ENCODE data around the gene MSANTD7.
A peak's percentile ranks its signal among the peaks of the same experiment; 100 is the strongest.

The MSANTD7 gene

DNA sequence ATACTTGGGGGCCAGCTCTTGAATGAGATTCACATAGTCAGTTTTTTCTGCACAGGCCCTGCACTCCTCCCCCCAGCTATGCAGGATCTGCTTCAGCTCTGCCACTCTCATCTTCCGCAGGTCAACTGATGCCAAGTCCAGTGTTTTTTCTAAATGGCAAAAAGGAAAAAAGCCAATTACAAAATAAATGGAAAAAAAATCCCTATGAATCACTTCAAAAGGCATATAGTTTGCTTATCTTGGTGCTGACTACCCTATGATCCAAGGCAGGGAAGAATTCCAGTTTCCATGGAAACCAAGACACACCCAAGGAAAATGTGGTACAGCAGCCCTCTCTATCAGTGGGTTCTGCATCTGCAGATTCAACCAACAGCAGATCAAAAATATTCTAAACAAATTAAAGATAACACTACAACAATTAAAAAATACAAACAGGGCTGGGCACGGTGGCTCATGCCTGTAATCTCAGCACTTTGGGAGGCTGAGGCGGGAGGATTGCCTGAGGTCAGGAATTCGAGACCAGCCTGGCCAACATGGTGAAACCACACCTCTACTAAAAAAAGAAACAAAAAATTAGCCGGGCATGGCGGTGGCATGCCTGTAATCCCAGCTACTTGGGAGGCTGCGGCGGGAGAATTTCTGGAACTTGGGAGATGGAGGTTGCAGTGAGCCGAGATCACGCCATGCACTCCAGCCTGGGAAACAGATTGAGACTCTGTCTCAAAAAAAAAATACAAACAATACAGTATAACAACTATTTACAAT, 17.9 kb upstream of the MSANTD7 start:
- no peak for TF ChIP-seq POLR2A (IDR thresholded peaks at IDR 0.05; ENCODE audit: low read depth, low read length)
- no peak for TF ChIP-seq POLR2AphosphoS5 (IDR thresholded peaks at IDR 0.05; ENCODE audit: low read depth, low read length)
- TF ChIP-seq TAF1 (IDR thresholded peaks at IDR 0.05; ENCODE audit: borderline replicate concordance, low read depth, low read length): no peak
- DNase-seq (ENCODE audit: insufficient read length) (no peak), FAIRE-seq (no peak)

DNA sequence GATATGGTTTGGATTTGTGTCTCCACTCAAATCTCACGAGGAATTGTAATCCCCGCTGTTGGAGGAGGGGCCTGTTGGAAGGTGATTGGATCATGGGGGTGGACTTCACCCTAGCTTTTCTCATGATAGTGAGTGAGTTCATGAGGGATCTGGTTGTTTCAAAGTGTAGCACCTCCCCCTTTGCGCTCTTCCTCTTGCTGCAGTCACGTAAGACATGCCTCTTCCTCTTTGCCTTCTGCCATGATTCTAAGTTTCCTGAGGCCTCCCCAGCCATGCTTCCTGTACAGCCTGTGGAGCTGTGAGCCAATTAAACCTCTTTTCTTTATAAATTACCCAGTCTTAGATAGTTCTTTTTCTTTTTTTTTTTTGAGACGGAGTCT, 17.3 kb upstream of the MSANTD7 start:
- no peak for TF ChIP-seq POLR2AphosphoS5 (IDR thresholded peaks at IDR 0.05; ENCODE audit: low read depth, low read length)
- TF ChIP-seq TAF1 (IDR thresholded peaks at IDR 0.05; ENCODE audit: borderline replicate concordance, low read depth, low read length): no peak
- no peak for TF ChIP-seq POLR2A (IDR thresholded peaks at IDR 0.05; ENCODE audit: low read depth, low read length)
- no peak for DNase-seq (ENCODE audit: insufficient read length)
- no peak for FAIRE-seq

DNA sequence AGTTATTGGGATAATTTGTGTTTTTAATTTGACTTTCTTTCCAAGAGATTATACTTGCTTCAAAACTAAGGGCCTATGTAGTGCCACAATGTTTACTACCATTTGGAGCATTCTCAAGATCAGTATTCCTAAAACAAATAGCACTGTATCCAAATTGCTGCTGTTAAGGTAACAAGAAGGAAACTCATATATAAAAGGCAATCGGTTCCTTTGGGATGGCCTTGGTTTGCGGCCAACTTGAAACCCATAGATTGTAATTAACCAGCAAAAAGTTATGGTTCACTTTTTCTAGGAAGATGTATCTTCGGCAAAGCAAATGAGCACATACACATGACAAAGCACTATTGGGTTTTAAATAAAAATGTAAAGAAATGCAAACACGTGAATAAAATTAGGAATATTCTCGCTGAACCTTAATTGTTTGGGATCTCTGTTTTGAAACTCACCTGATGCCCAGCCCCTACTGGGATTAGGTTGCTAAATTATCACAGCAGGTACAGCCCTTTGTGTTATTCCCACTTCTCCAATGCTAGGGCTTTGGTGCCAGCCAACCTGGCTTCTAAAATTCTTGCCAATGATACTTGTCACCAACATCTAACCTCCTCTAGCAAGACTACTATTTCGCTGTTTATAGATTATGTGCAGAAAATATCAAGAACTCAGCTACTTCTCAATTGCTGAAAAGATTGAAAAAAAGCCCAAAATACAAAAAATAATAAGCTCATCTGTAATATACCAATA, 16.3 kb upstream of the MSANTD7 start:
- DNase-seq (ENCODE audit: insufficient read length): no peak
- TF ChIP-seq TAF1 (IDR thresholded peaks at IDR 0.05; ENCODE audit: borderline replicate concordance, low read depth, low read length) (no peak), POLR2AphosphoS5 (IDR thresholded peaks at IDR 0.05; ENCODE audit: low read depth, low read length) (no peak), POLR2A (IDR thresholded peaks at IDR 0.05; ENCODE audit: low read depth, low read length) (no peak)
- FAIRE-seq: no peak

- TF ChIP-seq TAF1 (IDR thresholded peaks at IDR 0.05; ENCODE audit: borderline replicate concordance, low read depth, low read length) (no peak), POLR2A (IDR thresholded peaks at IDR 0.05; ENCODE audit: low read depth, low read length) (no peak), POLR2AphosphoS5 (IDR thresholded peaks at IDR 0.05; ENCODE audit: low read depth, low read length) (no peak)
- FAIRE-seq (no peak), DNase-seq (ENCODE audit: insufficient read length) (peak; percentile 29)
Observed at GRCh38 chr10:14822879-14823755, 15.0 kb upstream of the MSANTD7 start.

DNA sequence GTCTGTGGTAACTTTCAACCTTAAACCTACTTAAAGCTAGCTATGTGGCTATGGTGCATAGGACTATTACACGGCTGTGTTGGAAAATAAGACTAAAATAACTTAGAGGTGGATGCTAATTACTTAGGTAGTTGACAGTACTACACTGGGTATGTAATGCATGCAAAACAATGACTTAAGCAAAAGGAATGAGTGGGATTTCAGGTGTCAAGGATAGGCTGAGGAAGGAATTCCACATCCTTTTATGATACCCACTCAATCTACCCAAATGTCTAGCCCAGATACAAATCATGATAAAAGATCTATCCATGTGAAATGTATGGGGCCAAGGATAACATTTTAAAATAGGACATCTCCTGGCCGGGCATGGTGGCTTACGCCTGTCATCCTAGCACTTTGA, 14.1 kb upstream of the MSANTD7 start:
- TF ChIP-seq POLR2A (IDR thresholded peaks at IDR 0.05; ENCODE audit: low read depth, low read length): no peak
- TF ChIP-seq POLR2AphosphoS5 (IDR thresholded peaks at IDR 0.05; ENCODE audit: low read depth, low read length): no peak
- TF ChIP-seq TAF1 (IDR thresholded peaks at IDR 0.05; ENCODE audit: borderline replicate concordance, low read depth, low read length): no peak
- FAIRE-seq (no peak), DNase-seq (ENCODE audit: insufficient read length) (no peak)

DNA sequence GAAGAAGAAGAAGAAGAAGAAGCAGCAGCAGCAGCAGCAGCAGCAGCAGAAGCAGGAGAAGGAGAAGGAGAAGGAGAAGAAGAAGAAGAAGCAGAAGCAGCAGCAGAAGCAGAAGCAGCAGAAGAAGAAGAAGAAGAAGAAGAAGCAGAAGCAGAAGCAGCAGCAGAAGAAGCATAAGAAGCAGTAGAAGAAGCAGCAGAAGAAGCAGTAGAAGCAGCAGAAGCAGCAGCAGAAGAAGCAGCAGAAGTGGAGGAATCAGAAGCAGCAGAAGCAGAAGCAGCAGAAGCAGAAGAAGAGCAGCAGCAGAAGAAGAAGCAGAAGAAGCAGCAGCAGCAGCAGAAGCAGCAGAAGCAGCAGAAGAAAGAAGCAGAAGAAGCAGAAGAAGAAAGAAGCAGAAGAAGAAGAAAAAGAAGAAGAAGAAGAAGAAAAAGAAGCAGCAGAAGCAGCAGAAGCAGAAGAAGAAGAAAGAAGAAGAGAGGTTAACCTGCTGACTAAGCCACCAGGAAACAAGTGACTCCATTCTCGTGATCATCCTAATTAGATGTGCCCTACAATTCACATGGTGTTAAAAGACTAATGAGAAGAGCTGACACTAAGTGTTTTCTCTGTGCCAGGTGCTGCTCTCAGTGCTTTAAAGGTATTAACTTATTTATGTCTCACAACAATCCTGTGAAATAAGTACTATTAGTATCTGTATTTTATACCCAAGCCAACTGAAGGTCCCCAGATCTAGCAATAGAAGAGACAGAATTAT, 11.9 kb upstream of the MSANTD7 start:
- FAIRE-seq: no peak
- TF ChIP-seq POLR2AphosphoS5 (IDR thresholded peaks at IDR 0.05; ENCODE audit: low read depth, low read length) (no peak), POLR2A (IDR thresholded peaks at IDR 0.05; ENCODE audit: low read depth, low read length) (no peak), TAF1 (IDR thresholded peaks at IDR 0.05; ENCODE audit: borderline replicate concordance, low read depth, low read length) (no peak)
- no peak for DNase-seq (ENCODE audit: insufficient read length)

DNA sequence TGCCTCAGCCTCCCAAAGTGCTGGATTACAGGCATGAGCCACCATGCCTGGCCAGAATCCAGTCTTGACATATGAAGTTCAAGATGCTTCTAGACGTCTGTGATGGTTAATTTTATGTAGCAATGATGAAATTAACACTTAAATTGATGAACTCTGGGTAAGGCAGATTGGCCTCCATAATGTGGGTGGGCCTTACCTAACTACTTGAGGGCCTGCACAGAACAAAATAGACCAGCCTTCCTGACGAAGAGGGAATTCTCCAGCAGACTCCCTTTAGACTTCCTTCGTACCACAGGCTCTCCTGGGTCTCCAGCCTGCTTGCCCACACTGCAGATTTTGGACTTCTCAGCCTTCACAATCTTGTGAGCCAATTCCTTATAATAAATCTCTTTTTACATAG, 5.0 kb upstream of the MSANTD7 start:
- no peak for DNase-seq (ENCODE audit: insufficient read length)
- TF ChIP-seq TAF1 (IDR thresholded peaks at IDR 0.05; ENCODE audit: borderline replicate concordance, low read depth, low read length) (no peak), POLR2A (IDR thresholded peaks at IDR 0.05; ENCODE audit: low read depth, low read length) (no peak), POLR2AphosphoS5 (IDR thresholded peaks at IDR 0.05; ENCODE audit: low read depth, low read length) (no peak)
- FAIRE-seq: no peak

GRCh38 chr10:14836208-14836607, 1.9 kb upstream of the MSANTD7 start:
- no peak for TF ChIP-seq TAF1 (IDR thresholded peaks at IDR 0.05; ENCODE audit: borderline replicate concordance, low read depth, low read length)
- TF ChIP-seq POLR2AphosphoS5 (IDR thresholded peaks at IDR 0.05; ENCODE audit: low read depth, low read length): no peak
- no peak for TF ChIP-seq POLR2A (IDR thresholded peaks at IDR 0.05; ENCODE audit: low read depth, low read length)
- FAIRE-seq (no peak), DNase-seq (ENCODE audit: insufficient read length) (no peak)

DNA sequence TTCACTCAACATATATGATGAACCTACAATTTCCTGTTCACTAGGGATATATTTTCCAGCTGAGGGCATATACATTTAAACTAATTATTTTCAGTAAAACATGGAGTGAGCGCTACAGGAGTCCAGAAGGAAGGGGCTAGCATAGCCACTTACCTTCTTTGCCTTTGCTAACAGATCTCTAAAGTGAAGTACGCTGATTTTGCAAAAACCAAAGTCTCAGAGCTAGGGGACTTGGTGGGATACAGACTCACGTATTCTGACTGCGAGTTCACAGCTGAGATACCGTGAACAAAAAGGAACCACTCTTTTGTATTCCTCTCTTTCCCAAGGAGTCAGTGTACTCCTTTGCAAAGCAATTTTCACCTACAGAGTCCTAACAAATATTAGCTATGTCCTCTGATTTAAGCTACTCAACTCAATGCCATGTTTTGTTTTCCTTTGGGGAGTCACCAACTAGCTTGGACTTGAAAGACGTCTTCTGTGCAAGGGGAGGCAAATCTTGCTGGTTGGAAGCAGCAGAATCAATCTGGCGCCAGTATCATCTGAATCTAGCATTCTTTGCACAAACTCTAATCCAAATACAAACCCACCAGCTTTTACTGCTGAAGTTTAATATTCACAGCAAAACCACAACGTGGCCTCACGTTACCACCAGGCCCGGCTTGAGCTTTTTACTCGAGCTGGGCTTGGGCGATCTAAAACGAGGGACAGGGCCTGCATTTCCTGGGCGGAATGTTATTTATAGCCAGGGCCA, 926 bp upstream of the MSANTD7 start:
- no peak for DNase-seq (ENCODE audit: insufficient read length)
- FAIRE-seq: peak; percentile 85
- TF ChIP-seq POLR2AphosphoS5 (IDR thresholded peaks at IDR 0.05; ENCODE audit: low read depth, low read length) (no peak), TAF1 (IDR thresholded peaks at IDR 0.05; ENCODE audit: borderline replicate concordance, low read depth, low read length) (no peak), POLR2A (IDR thresholded peaks at IDR 0.05; ENCODE audit: low read depth, low read length) (no peak)

All from GM12892 (cell line).